H4 (cell line): ENCODE data around the gene ESRP2. TPM values are rescaled to one million over a fixed set of nuclear protein-coding genes. Genes with fewer than 3 reads are reported as not detected.
A peak's percentile ranks its signal among the peaks of the same experiment; 100 is the strongest.

ENCODE experiments used
- DNase-seq: peaks from one replicate; pipeline ENCODE4 v3.0.0-alpha.2; 2015; ENCODE audit warnings: low spot score
- total RNA-seq: library from RNA; depleted of rRNA; stranded (reverse); fragments of >200 nt; shearing (Covaris generic); gene quantifications from 2 replicates; pipeline ENCODE4 v1.2.3, GENCODE V29; 2014

Gene ESRP2
- total RNA-seq, 1 experiment from 2014 or later, result not detected

DNA sequence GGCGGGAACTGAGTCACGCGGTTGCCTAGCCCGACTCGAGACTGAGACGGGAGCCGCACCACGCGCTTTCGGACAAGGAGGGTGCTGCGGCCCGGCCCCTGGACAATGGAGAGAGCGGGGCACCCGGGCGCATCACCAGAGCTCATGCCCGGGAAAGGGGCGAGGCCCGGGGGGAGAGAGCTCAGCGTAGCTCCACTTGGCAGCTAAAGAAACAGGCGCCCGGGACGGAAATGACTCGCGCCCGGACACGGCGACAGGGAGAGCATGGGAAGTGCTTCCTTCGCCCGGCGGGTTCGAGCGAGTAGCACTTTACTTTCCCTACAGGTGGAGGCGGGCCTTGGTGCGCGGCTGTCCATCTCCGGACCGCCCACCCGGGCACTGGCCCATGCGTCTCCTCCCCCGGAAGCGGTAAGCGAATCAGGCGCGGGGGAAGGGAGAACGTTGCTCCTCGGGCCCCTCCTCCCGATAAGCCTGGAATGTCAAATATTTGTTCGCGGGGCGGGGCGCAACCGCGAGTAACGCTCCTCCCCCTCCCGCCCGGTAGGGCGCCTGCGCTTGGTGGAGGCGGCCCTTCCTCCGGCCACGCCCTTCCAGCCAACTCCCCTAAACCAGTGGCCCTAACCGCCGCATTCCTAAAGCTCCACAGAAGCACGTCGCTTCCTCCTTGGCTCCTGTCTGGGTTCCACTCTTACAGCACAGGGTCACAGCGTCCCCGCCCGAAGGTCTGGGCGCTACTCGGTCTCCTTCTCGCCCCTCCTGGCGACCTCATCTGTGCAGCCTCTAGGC, 1.5 kb upstream of the ESRP2 start:
- peak; percentile 96 for DNase-seq

DNA sequence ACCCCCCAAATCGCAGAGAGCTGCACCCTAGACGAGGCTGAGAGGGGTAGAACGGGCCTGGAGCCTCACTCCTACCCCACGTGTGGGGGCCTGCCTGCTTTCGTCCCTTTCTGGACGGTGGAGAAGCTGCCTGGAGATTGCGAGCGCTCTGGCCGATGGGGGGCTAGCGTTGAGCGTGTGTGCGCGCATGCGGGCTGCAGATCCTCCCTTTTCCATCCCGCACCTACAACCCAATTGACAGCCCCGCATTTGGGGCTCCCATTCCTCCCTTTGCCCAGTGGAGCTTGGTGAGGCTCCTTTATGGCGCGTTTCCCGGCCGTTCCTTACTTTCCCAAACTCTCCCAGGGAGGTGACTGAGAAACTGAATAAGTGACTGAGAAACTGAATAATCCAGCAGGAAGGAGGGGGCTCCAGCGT, 907 bp upstream of the ESRP2 start:
- no peak for DNase-seq

DNA sequence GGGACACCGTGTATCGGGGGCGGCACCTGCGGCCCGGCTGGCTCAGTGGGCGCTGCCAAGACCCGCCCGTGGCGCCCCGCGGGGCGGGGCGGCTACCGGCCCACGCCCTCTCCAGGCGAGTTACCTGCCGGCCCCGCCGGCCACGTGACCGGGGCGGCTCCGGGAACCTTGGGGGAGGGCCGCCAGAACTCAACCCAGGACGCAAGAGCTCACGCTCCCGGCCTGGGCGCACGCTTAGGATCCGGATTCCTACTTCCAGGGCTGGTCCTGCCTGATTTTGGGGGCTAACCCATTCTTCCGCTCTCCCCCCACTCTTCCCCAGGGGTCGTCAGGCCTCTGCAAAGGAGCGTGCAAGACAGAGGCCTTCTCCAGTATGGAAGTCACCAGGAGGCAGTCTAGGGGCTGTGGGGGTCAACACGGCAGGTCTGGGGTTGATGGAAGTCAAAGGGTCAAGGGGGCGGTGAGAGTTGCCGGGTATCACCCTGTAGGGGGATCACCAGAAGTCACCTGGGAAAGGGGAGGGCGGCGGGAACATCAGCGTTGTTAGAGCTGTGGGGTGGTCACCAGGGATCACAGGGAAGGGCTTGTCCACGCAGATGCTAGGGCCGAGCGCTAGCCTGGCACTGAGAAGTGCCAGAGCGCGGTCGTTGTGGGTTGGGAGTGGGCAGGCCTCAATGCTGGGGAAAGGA, 354 bp upstream of the ESRP2 start:
- no peak for DNase-seq

DNA sequence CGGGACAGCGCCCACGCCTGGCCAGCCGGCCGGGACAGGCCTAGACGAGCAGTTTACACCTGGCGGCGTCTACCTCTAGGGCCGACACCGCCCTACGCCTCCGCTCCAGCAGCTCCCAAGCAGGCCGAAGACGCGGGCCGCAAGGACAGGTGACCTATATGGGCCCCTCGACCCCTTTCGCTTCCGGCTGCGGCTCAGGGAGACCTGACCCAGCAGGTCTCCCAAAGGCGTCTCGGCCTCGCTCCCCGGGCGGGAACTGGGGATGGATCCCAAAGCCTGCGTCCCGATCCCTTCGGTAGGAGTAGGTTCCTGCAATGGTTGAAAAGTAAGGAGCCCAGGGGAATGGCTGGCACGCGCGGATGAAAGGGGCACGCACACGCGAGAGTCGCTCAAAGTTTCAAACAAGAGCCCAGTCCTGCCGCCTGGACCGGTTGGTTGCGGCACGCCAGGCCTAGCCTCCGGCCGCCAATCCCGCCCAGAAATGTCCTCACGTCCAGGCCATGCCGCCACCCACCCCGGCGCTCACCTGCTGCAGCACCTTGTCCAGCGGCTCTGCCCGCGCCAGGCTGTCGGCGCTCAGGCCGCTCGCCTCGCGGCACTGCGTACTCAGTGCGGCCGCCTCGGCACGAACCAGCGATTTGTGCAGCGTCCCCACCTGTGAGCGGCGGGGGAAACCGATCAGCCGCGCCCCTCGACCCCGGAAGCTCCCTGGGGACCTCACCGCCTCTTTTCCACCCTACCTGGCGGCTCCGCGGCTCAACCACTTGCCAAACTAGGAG, 630 bp downstream of the ESRP2 start:
- no peak for DNase-seq

DNA sequence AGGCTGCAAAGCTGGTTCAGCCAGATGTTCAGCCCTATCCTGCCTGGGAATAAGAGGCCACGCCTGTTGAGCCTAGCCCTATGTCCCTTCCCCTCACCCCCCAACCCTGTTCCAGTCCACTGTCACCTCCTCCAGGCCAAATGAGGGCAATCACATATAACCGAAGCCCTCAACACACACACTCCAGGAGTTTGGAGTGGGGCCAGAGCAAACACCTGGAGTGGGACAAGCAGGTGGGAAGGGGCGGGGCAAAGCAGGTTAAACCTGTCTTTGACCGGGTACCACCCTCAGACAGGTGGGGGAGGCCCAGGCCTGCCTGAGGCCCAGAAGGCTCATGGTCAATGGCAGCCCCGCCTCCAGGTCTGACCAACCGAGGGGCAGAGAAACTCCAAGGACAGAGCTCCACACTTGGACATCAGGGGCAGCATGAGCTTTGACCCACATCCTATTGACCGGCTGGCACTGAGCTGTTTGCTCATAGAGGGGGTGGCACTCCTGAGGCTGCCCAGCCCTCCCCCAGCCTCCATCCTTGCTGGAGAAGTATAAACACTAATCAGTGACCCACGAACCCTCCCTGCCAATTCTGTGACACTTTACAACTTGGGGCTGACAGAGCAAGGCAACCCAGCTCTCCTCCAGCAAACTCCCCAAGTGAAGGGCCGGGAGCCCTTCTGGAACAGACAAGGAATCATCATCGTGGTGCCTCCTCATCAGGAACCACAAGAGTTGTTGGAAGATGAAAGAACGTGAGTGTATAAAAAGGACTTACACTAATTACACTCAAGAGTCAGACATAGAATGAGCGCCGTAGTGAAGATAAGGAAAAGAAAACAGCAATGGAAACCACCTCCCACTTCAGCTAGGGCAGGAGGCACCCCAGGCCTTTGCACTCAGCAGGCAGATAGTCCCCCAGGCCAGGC, 1.5 kb downstream of the ESRP2 start:
- no peak for DNase-seq

DNA sequence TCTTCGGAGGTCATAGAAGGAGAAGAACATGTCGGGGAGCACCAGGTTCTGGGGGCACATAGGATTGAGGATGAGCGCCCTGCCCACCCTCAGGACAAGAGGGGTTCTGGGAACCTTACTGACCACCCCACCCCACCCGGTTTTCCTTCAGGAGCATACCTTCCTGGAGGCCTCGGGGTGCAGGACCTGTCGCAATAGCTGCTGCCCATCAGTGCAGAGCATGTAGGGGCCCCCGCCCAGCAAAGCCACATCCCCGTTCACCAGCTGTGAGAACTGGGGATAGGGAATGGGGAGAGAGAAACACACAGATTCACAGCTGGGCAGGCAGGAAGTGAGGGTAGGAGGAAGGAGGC, 2.1 kb downstream of the ESRP2 start:
- DNase-seq, result no peak

DNA sequence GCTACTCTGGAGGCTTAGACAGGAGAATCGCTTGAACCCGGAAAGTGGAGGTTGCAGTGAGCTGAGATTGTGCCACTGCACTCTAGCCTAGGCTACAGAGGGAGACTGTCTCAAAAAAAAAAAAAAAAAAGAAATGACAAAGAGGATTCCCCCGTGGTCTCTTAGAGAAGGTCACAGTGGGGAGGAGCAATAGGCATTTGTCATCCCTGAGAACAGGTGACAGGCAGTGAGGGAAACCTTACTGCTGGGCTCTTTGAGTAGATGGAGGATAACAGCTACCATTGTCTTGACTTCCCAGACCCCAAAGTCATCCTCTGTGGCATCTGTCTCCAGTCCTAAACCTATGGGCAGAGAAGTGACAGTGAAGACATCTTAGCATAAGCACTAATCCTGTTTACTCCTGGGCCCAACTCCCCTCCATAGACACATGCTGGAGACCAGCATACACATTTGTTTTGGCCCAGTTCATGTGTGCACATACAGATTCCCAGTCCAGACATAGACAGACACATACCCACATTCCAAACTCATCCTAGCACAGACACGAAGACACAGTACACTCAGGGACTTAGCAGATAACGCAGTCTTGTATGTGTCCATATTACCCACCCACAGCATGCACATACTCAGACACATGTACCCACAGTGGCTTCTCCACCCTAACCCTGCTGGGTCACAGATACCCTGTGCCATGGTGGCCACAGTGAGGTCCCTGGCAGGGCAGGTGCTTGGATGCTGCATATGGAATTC, 2.7 kb downstream of the ESRP2 start:
- DNase-seq, result no peak

DNA sequence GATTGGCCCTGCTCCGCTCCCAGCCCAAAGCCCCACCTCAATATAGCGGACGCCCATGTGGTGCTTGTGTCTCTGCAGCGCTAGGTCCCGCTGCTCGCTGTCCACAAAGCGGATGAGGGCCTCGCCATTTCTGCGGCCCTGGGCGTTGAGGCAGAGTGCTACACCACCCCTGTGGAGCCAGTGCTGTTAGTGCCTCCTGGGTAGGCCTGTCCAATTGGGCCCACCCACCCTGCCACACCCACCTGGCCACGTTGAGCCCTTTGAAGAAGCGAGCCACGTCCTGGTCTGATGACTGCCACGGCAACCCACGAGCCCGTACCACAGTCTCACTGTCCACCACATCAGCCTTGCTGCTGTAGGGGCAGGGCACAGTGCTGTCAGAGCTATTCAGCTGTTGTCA, 3.6 kb downstream of the ESRP2 start:
- no peak for DNase-seq

DNA sequence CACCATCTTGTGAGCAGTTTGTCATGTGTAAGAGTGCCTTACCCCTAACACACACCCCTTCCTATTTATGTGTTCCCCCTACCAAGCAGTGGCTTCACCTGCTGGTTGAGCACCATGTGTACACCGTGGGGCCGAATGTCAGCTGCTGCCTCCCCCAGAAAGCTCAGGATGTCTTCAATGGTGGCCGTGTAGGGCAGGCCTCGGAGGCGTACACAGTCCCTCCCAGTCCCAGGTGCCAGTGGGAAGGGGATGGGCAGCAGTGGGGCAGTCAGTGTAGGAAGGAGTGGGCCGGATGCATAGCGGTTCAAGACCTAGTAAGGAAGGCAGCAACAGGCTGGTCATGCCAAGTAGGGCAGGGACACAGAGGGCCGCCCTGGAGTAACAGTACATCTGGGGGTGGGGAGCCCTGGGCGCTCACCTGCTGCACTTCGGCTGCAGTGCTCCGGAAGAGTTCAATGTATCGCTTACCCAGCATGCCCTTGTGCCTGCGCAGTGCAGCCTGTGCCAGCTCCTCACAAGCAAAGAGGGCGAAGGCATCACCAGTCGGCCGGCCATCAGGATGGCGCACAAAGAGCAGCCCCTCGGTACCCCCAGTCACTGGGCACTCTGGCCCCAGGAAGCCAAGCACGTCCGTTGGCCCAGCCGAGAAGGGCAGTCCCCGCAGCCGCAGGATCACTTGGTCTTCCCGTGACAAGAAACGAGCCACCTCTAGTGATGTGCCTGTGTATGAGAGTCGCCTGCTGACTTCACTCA, 4.4 kb downstream of the ESRP2 start:
- DNase-seq, result no peak

DNA sequence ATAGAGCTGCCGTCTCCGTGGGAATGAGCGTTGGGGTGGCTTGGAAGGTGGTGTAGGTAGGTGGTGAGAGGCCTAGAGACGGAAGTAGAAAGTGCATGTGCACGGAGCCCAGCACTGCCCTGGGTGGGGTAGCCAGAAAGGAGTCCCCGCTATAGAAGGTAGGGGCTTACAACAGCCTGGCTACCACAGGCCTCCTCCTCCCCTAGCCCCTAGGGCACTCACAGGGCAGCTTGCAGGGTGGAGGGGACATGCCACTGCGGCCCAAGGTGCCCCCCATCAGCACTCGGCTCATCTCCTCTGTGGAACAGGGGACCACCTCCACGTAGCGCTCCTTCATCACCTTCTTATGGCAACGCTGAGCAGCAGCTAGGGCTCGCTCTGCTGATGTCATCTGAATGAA, 5.0 kb downstream of the ESRP2 start:
- DNase-seq, result no peak

DNA sequence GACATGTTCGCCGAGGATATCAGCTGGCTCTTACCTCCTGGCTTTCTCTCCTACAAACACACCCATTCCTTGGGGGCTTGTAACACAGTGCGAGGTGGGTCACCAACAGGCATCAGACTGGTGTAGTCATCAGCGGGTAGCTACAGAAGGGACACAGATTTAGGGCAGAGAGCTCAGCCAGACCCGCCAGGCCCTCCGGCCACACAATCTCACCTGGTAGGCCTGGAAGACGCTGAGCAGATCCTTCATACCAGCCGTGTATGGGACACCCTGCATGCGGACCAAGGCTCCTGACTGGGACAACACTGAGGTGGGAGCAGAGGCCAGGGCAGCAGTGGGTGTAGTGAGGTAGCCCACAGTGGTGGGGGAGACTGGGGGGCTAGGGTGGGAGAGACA, 5.8 kb downstream of the ESRP2 start:
- no peak for DNase-seq

DNA sequence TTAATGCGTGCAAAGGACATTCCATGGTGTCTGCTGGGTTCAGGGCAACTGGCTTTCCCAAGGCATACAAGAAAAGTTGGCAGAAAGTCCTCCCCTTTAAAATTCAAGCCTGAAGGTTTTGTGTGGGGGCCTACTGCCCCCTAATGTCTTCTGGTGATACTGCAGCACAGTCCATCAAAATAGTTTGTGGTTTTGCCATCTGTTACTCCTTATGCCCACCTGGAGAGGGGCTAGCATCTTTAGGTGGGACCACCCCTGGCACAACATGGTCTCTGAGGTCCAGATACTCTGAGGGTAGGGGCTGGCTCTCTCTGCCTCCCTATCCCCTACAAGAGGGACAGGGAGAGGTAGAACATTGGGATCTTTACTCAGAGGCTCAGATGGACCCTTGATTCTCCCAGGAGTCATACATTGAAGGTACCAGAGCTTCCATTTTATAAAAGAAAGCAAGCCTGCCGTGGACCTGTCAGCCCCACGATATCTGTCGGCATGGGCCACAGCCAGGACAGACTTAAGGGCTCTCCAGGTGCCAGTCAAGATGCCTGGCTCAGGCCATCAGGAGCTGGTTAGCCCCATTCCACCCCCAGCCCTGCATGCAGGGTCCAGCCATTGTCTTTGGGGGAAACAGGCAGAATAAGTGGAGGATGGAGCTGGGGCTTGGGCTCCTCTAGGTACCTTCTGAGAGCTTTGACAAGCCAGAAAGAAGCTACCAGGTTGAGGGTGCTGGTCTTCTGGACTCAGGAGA, 6.3 kb downstream of the ESRP2 start:
- DNase-seq, result peak; percentile 32

DNA sequence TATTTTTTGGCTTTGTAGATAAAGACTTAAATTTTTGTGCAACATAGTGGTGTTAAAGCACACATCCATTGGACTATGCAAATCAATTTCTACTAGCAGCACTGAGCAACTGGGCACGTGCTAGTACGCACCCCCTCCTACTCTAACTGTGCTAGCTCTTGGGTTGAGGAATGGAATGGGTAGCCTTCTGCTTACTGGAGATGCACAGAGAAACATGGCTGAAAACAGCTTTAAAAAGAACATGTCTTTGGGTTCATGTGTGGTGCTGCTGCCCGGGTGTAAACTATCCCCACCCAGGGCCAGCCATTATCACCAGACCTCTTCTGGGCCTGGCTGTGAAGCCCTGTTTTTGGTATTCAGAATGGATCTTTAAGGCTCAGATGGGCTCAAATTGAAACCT, 7.3 kb downstream of the ESRP2 start:
- no peak for DNase-seq

DNA sequence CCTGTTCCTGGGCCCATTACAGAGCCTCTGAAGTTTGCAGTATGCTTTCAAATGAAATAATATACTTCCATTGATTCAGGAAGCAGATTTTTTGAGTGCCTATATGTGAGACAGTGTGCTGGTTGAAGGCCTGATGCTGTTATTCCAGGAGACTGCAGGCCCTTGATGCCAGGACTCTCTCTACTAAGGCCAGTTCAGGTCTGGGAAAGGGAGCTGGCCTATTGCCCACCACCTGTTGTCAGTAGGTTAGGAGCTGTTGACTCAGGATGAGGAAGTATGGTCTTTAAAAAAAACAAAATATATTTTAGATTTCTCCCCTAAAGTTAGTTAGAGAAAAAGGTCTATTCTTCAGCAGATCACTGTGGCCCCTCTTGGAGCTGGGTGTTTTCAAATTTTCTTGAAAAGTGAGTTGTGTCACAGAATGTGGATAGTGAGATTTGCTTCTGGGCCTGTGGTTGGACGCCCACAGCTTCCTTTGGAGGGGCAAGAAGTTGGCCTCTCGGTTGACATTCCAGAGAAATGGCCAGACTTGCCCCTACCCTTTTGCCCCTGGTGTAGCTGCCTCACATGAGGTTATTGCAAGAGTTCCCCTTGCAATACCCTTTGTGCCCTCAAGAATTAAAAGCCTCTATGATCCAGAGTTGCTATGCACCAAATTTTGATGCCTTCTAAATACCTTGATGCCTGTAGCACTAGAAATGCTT, 7.9 kb downstream of the ESRP2 start:
- no peak for DNase-seq

DNA sequence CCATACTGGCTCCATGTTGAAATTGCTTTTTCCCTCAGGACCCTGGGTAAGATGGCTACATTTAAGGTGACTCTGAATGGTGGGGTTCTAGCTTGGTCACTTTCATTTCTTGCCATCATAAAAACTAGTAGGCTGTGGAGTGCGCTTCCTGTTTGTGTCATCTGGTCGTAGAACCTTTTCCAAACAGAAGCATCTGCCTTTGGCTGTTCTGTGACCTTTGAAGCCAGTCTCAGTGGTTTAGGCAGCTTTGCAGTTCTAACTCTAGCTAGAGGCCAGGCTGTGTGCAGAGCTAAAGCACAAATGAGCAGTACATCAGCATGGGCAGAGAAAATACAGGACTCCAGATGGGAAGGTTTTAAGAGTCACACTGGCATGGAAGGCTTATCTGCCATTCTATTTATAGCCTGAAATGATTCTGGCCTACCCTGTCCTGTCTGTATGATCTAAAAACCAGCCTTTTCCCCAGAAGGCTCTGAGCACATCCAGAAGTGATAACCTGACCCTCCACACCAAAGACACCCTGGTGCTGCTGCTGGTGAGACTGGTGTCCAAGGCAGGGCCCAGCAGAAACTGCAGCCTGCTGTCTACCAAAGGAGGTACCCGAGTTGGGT, 8.6 kb downstream of the ESRP2 start:
- DNase-seq, result no peak

DNA sequence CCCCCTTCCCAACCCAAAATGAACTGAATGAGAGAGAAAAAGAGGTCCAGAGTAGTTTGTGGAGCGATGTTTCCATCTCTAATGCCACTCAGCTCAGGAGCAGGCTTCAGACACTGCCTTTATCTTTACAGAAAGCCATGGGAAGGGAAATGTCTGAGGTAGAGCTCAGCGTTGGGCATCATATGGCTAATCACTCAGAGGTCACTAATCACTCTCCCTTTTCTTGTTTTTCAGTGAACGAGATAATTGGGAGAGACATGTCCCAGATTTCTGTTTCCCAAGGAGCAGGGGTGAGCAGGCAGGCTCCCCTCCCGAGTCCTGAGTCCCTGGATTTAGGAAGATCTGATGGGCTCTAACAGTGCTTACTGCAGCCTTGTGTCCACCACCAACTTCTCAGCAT, 9.8 kb downstream of the ESRP2 start:
- DNase-seq, result no peak

DNA sequence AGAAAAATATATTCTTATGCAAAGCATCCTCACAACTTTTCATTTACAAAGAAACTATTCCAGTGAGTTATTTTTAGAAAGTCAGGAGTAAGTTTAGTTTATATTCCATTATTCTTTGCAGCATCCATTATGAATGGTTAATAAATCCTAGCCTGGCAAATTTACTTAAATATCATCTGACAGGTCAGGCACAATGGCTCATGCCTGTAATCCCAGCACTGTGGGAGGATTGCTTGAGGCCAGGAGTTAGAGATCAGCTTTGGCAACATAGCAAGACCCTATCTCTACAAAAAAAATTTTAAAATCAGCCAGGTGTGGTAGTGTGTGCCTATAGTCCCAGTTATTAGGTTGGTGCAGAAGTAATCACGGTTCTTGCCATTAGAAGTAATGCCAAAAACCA, 12.9 kb downstream of the ESRP2 start:
- DNase-seq, result no peak

DNA sequence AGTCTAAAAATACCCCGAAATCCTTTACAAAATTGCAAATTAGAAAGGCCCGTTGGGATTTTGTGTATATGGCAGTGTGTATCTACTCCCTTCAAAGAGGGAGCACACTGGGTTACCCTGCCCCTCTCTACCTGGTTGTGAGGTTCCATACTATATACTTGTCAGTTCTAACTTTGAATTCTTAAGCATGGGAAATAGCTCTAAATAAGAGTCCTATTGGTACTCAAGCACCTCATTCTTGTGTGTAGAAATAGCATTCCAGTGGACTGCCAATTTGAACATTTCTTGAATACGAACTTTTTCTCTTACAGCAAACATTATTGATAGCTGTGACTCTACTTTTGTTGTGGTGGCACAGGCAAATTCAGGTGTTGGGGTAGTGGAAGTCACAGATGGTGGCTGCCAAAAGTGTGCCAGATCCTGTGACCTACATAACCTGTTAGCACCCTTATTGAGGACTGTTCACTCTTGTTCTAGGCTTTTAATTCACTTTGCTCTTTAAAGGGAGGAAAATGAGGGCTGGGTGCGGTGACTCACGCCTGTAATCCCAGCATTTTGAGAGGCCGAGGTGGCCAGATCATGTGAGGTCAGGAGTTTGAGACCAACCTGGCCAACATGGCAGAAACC, 16.1 kb downstream of the ESRP2 start:
- no peak for DNase-seq
